Heart right ventricle (tissue), 16 donors: ENCODE results near the gene TMPRSS6. TPM values are rescaled to one million over a fixed set of nuclear protein-coding genes. Genes with fewer than 3 reads are reported as not detected.

ENCODE experiments used
- ATAC-seq, 8 donors: fragments of 200-7000 bp; cut with Tn5 transposase; one replicate each; pipeline ENCODE4 v1.9.1; 2020; ENCODE audit warnings: mild to moderate bottlenecking in 8 of 8, moderate library complexity in 8 of 8, moderate number of reproducible peaks in 1 of 8
- DNase-seq, 2 donors: peaks; one replicate each; pipeline ENCODE4 v3.0.0-alpha.2; 2020
- H3K27ac ChIP-seq, 10 donors: fragments of 200-600 bp; sonication (generic) in 2 of 10; one replicate each; pipeline versions ENCODE4 v1.5.0 to v1.8.0; 2020 to 2022; ENCODE audit warnings: mild to moderate bottlenecking in 3 of 10
- H3K27me3 ChIP-seq, 7 donors: fragments of 200-600 bp; one replicate each; pipeline ENCODE4 v1.8.0; 2021 to 2022; ENCODE audit warnings: mild to moderate bottlenecking in 2 of 7
- H3K36me3 ChIP-seq, 9 donors: fragments of 200-600 bp; sonication (generic) in 1 of 9; one replicate each; pipeline versions ENCODE4 v1.5.0 to v1.8.0; 2020 to 2022; ENCODE audit warnings: mild to moderate bottlenecking in 2 of 9
- H3K4me1 ChIP-seq, 9 donors: fragments of 200-600 bp; sonication (generic) in 1 of 9; one replicate each; pipeline versions ENCODE4 v1.5.0 to v1.8.0; 2020 to 2022; ENCODE audit warnings: mild to moderate bottlenecking in 4 of 9
- H3K4me3 ChIP-seq, 10 donors: fragments of 200-600 bp; sonication (generic) in 2 of 10; one replicate each; pipeline versions ENCODE4 v1.5.0 to v1.8.0; 2020 to 2022; ENCODE audit warnings: mild to moderate bottlenecking in 7 of 10, moderate library complexity in 2 of 10
- H3K9me3 ChIP-seq, 11 donors: fragments of 200-600 bp in 10 of 11; sonication (generic) in 2 of 11; one replicate each; pipeline versions ENCODE4 v1.5.0 to v1.8.0; 2013 to 2022; ENCODE audit warnings: mild to moderate bottlenecking in 2 of 11, control low read depth in 1 of 11, moderate library complexity in 1 of 11
- WGBS, 2 donors: extraction: QIAGEN DNeasy Blood & Tissue Kit; methylation state at CpG; one replicate each; pipeline ENCODE4 v1.1.7; 2013; ENCODE audit warnings: inconsistent platforms in 1 of 2; 5-methylcytosine and 5-hydroxymethylcytosine counted together
- intact Hi-C, 10 donors: fragments of 100-400 bp; cut with DNase I; formaldehyde crosslinking; loops; one replicate each; pipeline versions ENCODE4 v1.11.1 to v1.14.2; 2022
- polyA plus RNA-seq, 2 donors: library from polyadenylated mRNA; stranded (reverse); fragments of 200-250 nt; gene quantifications; one replicate each; pipeline ENCODE4 v1.2.3, GENCODE V29; 2013
- total RNA-seq, 10 donors: library from RNA; stranded (reverse); fragmentation: NEBNext Ultra II Directional in 3 of 10; extraction: Animal tissue kit (Norgen Biotek cat#: 25700) in 3 of 10; gene quantifications; one replicate each; pipeline versions ENCODE4 v1.2.1 to v1.2.4, GENCODE V29; 2021 to 2023
- TF ChIP-seq, protein P1 (sequence below), 9 donors: fragments of 200-600 bp; sonication (generic) in 2 of 9; IDR thresholded peaks; one replicate each; pipeline versions ENCODE4 v1.5.0 to v1.8.0; 2021 to 2022; ENCODE audit warnings: antibody characterized with exemption in 9 of 9, mild to moderate bottlenecking in 5 of 9, moderate library complexity in 1 of 9
- donor health status: Arrhythmogenic right ventricular cardiomyopathy.
- donor health status: ischemic (EF 13 %, LVEDD 7.1; RV severe dilation, severe dysfunction).
- donor health status: healthy with polysubstance abuse.
- donor health status: DM: no; HTN: yes; CAD: no.
- donor health status: DM: no; HTN: no; CAD: no.
- donor health status: ischemic (EF 25% LVEDD 6.9; RV normal size, moderate dysfunction).
- donor health status: ischemic (EF 25% LVEDD 5.7; RV mildly dilated, moderate dysfunction).
- donor health status: healthy.
- donor health status: DM: yes; HTN: yes; CAD: no.
- donor health status: Ischemic cardiomyopathy.
- donor health status: ischemic (EF 35%, LVEDD 5.7; RV mildly dilated, moderate dysfunction).
- donor health status: nonischemic (EF 11% LVEDD 7.7; RV severe dilation, severe dysfunction).
- donor health status: DM: yes; HTN: yes; CAD: no.
- donor health status: PGD.
- donor health status: ischemic (EF 29% LVEDD 5.4; RV normal size, mild dysfunction).
- donor health status: nonischemic (EF 23%, LVEDD 6.1; RV moderate dilation, normal function).

TMPRSS6 gene
- total and polyA plus RNA-seq, 12 donors: not detected

DNA sequence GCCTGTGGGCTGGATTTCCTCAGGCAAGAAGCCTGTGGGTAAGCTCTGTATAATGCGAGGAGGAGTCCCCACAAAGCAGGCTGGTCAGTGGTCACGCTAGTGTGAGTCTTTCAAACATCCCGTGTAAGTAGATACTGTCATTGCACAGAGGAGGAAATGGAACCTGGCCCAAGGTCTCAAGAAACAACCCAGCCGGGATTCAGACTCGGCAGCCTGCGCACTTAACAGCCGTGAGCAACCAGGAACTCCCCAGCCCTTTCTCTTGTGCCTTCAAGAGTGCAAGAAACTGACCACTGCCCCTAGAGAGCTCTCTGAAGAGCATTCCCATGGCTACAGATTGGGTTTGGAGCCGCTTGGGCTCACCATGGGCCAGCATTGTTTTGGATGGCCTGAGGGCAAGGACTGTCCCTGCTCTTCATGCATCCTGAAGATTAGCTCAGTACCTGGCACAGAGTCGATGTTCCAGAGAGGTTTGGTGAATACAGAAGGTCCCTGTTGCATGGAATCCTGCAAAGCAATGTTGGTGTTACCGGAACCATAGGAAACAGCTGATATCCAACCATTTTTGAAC lies 83.9 kb downstream of the TMPRSS6 start:
- H3K4me3 ChIP-seq: no peak overlapping the region
- intact Hi-C loops: no loop called here
- ATAC-seq (no peak), DNase-seq (no peak)
- H3K27ac ChIP-seq: no peak overlapping the region
- no peaks in the 10 kb centered on the region for H3K9me3 ChIP-seq
- TF ChIP-seq, protein P1, sequence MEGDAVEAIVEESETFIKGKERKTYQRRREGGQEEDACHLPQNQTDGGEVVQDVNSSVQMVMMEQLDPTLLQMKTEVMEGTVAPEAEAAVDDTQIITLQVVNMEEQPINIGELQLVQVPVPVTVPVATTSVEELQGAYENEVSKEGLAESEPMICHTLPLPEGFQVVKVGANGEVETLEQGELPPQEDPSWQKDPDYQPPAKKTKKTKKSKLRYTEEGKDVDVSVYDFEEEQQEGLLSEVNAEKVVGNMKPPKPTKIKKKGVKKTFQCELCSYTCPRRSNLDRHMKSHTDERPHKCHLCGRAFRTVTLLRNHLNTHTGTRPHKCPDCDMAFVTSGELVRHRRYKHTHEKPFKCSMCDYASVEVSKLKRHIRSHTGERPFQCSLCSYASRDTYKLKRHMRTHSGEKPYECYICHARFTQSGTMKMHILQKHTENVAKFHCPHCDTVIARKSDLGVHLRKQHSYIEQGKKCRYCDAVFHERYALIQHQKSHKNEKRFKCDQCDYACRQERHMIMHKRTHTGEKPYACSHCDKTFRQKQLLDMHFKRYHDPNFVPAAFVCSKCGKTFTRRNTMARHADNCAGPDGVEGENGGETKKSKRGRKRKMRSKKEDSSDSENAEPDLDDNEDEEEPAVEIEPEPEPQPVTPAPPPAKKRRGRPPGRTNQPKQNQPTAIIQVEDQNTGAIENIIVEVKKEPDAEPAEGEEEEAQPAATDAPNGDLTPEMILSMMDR (IDR thresholded peaks at IDR 0.05): no peak
- peaks cover 0 to 64% (median 8%) of the 10 kb centered on the region in 9 donors for H3K36me3 ChIP-seq
- WGBS, 2 donors: 87% methylated on average over 10 of the region's 10 CpGs
- peaks cover 7 to 52% (median 34%) of the 10 kb centered on the region in 9 donors for H3K4me1 ChIP-seq
- no peaks in the 10 kb centered on the region for H3K27me3 ChIP-seq

DNA sequence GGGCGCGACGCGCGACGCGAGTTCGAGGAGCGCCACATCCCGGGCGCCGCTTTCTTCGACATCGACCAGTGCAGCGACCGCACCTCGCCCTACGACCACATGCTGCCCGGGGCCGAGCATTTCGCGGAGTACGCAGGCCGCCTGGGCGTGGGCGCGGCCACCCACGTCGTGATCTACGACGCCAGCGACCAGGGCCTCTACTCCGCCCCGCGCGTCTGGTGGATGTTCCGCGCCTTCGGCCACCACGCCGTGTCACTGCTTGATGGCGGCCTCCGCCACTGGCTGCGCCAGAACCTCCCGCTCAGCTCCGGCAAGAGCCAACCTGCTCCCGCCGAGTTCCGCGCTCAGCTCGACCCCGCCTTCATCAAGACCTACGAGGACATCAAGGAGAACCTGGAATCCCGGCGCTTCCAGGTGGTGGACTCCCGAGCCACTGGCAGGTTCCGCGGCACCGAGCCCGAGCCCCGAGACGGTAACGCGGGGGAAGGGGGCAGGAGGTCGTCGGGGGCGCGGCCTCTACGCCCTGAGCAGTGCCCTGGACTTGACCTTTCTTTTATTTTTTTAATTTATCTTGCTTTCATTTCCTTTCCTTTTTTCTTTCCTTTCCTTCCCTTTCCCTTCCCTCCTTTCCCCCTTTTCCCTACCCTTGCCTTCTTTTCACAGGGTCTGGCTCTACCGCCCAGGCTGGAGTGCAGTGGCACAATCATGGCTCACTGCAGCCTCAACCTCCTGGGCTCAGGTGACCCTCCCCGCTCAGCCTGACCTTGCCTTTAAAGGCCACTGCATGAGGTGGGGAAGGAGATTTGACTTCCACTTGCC lies 85.0 kb downstream of the TMPRSS6 start:
- intact Hi-C loops: no loop called here

DNA sequence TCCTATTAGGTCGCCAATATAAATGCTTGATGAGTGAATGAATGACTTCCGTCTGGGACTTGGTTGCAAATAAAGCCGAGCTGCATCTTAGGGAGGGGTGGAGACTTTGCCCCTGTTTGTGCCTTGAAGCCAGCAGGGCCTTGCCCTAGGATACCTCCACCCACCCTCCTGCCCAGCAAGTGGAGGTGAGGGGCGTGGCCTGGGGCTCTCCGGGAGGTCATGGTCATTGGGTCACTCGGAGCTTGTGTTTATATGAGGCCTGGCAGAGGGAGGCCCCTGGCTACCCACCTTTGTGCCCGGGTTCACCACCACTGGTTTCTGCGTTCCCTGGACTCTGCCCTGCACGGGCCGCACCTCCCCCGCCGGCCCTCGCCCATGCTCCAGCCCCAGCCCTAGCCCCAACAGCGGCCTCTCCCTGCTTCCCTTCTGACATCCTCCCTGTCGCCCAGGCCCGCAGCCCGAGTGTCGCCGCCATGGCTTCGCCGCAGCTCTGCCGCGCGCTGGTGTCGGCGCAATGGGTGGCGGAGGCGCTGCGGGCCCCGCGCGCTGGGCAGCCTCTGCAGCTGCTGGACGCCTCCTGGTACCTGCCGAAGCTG lies 85.7 kb downstream of the TMPRSS6 start:
- DNase-seq: no peak
- ATAC-seq: no peak
- Histone ChIP-seq H3K27me3 (no peaks in the 10 kb centered on the region), H3K27ac (peak overlapping the region in 1 of 10 donors; percentile 64), H3K36me3 (peaks cover 0 to 47% (median 8%) of the 10 kb centered on the region in 9 donors), H3K9me3 (no peaks in the 10 kb centered on the region), H3K4me1 (peaks cover 10 to 57% (median 39%) of the 10 kb centered on the region in 9 donors), H3K4me3 (no peak overlapping the region)
- intact Hi-C loops: no loop called here
- 96% methylated on average over 34 of the region's 34 CpGs for WGBS, 2 donors
- TF ChIP-seq, protein P1 (IDR thresholded peaks at IDR 0.05): no peak

More for the DNA sequence above, 85.0 kb downstream of the TMPRSS6 start:
- ATAC-seq (no peak), DNase-seq (no peak)
- H3K36me3 ChIP-seq: peaks cover 0 to 54% (median 8%) of the 10 kb centered on the region in 9 donors
- 90 to 93% methylated on average over 69 to 71 of the region's 71 CpGs for whole genome bisulfite sequencing, 2 donors
- H3K27me3 ChIP-seq: no peaks in the 10 kb centered on the region
- TF ChIP-seq, protein P1 (IDR thresholded peaks at IDR 0.05): no peak
- H3K27ac ChIP-seq: no peak overlapping the region
- H3K4me1 ChIP-seq: peaks cover 10 to 57% (median 39%) of the 10 kb centered on the region in 9 donors
- no peak overlapping the region for H3K4me3 ChIP-seq
- no peaks in the 10 kb centered on the region for H3K9me3 ChIP-seq

DNA sequence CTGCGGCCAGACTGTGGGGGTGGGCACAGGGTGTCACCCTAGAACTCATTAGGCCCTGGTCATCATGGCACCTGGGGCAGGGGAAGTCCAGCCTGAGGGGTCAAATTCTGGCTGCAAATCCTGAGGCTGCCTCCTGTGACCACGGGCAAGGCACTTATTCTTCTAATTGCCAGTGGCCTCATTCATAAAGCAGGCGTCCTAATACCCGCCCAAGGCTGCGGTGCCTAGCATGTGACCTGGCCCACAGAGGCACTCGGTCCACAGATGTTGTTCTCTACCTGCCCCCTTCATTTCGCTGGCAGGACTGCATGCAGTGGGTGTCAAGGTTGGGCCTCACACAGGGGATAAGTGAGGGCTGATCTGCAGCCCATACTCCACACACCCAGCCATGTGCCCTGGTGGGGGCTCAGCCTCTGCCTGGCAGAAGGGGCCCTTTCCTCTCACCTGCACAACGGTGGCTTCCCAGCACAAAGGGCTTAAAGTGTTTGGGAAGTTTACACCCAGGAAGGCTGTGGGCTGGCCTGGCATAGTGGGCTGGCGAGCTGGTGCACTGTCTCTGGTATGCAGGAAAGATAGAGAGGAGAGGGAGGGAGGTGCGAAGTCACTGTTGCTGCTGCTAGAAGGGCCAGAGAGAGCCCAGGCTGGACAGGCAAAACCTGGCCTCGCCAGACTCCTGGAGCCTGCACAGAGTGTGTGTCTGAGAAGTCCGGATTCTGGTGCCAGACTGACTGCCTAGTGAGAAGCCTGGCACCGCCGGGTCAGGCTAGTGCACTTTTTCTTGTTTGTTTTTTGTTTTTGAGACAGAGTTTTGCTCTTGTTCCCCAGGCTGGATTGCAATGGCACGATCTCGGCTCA lies 86.8 kb downstream of the TMPRSS6 start:
- TF ChIP-seq, protein P1 (IDR thresholded peaks at IDR 0.05): no peak
- intact Hi-C loops: no loop called here
- ATAC-seq: peak in 3 of 8 donors; percentile 7 to 22 (median 8)
- H3K36me3 ChIP-seq: peaks cover 0 to 36% (median 8%) of the 10 kb centered on the region in 9 donors
- H3K4me1 ChIP-seq: peaks cover 16 to 68% (median 50%) of the 10 kb centered on the region in 9 donors
- no peaks in the 10 kb centered on the region for H3K9me3 ChIP-seq
- no peak overlapping the region for H3K4me3 ChIP-seq
- no peaks in the 10 kb centered on the region for H3K27me3 ChIP-seq
- 61 to 74% methylated on average over 16 of the region's 16 CpGs for WGBS, 2 donors
- peak overlapping the region in 7 of 10 donors; percentile 5 to 64 (median 39) for H3K27ac ChIP-seq
- no peak for DNase-seq
